ENCODE measurements around the gene TTC16.
"Not testable (repeated sequence)": the region's sequence is repeated elsewhere in the genome, so short reads cannot be mapped to it uniquely, and the experiment has no call there.

TTC16 gene

DNA sequence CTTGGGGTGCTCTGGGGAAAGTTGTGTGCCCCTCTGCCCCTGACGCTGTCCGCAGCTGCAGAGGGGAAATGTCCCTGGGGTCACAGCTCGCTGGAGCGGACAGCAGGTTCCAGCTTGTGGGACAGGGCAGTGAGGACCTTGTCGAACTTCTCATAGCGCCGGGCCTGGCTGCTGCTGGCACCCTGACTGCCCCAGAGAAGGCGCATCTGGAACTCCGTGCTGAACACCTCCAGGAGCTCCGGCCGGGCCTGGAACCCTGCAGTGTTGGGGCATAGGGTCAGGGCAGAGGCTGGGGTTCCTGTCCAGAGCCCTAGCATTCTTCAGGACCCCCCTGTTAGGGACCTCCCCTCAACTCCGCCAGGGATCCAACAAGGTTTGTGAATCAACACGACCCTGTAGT, 22.8 kb downstream of the TTC16 start:
- in situ Hi-C loops (cut with MboI; ENCODE audit: low sequenced_read_pairs), result loop anchor here (5.0 to 10.0 kb wide), 4 partner anchors 44 to 234 kb away; partner anchors contain the start of gene AK1

GRCh38 chr9:127739614-127740330, 23.9 kb downstream of the TTC16 start:
- in situ Hi-C loops (cut with MboI; ENCODE audit: low sequenced_read_pairs), result loop anchor here (5.0 to 10.0 kb wide), 4 partner anchors 43 to 235 kb away; partner anchors contain the start of gene AK1

GRCh38 chr9:127741831-127742434, 26.1 kb downstream of the TTC16 start:
- in situ Hi-C loops (cut with MboI; ENCODE audit: low sequenced_read_pairs), result no loop called here

DNA sequence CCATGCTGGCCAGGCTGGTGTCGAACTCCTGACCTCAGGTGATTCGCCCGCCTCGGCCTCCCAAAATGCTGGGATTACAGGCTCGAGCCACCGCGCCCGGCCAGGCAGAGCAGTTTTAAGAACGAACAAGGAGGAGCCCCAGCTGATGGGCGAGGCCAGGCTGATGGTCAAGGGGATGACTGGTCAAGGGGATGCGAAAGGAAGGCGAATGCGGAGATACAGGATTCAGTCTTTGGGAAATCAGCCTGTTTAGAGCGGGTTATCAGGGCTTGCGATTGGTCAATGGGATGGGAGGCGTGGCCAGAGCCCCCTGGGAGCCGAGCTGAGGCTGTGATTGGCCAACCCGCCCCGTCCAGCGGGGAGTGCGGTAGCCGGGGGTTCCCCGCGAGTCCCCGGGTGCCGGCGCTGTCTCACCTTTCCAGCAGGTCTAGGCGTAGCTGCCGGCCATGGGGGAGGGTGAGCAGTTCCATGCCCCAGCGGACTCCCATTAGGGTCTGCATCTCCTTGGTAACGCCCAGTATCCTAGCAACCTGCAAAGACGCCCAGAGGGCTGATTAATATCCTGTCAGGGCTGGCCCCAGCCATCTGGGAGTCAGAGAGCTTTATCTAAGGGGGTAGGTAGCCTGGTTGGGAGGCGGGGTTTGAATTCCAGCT, 26.7 kb downstream of the TTC16 start:
- in situ Hi-C loops (cut with MboI; ENCODE audit: low sequenced_read_pairs), result no loop called here

DNA sequence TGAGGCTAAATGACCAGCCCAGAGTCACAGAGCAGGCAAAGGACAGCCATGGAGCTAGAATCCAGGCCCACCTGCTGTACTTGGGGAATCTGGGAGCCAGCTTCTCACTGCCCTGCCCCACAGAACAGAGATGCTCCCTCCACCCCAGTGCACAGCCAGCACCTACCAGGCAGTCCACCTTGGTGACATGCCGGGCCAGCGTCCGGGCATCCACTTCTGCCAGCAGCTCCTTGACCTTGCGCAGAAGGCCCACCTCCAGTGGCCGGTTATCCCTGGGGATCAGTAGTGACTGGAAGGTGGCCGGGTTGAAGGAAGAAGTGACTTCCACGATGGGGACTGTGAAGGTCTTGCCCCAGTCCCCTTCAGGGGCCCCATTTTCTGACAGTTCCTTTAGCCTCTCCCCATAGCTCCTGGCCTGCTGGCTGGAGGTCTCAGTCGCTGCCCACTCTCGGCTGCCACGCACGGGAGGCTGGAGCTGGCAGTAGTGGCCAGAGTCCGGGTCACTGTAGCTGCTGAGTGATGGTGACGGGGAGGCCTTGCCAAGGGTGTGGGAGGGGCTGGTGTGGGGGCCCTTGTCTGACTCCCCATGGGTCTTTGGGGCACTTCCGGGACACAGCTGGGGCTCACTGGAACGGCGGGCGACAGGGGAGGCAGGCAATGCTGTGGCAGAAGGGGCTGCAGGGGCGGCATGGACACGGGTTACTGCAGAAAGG, 28.7 kb downstream of the TTC16 start:
- in situ Hi-C loops (cut with MboI; ENCODE audit: low sequenced_read_pairs), result no loop called here

GRCh38 chr9:127746959-127747569, 31.2 kb downstream of the TTC16 start:
- in situ Hi-C loops (cut with MboI; ENCODE audit: low sequenced_read_pairs), result no loop called here

DNA sequence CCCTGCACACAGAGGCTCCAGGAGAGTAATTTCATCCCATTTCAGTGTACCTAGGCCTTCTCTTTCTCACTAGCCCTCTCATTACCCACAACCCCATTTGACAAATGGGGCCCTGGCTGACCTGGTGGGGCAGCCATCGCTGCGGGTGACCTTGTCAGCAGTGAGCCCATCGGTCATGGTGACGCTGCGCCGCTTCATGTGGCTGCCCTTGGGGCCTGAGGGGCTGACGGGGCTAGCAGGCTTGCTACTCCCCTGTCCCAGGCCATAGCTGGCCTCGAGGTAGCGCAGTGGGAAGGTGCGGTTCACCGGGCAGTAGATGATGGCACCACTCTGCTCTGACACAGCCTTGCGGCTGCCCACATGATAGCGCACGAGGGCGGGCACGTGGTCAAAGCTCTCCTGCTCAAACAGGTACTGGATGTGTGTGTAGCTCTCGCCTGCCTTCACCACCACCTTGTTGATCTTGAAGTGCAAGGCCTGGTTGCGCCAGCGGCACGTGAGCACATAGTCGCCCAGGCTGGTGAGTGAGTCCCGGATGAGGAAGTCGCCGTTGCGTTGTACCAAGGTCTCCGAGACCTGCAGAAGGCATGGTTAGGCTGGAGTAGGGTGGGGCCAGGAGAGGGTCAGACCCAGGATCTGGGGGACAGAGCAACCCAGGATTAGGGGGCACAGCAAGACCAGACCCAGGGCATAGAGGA, 33.4 kb downstream of the TTC16 start:
- in situ Hi-C loops (cut with MboI; ENCODE audit: low sequenced_read_pairs), result no loop called here

GRCh38 chr9:127751269-127752054, 35.6 kb downstream of the TTC16 start:
- in situ Hi-C loops (cut with MboI; ENCODE audit: low sequenced_read_pairs), result no loop called here

GRCh38 chr9:127753148-127753547, 37.3 kb downstream of the TTC16 start:
- in situ Hi-C loops (cut with MboI; ENCODE audit: low sequenced_read_pairs), result no loop called here

DNA sequence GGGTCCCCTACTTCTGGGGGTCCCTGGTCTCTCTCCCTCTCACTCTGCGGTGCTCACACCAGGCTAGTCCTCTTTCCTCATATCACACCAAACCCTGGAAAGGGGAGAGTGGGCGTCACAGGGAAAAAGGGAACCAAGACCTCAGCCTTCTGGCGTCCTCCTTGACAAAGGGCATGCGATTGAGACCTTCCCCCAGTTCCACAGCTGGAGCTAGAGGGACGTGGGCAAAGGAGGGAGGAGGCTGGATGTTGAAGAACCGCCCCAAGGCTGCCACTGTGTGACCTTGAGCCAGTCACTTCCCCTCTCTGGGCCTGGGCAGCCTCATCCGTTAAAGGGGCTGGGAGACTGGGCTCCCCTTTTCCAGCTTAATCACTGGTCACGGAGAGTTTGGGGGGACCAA, 37.7 kb downstream of the TTC16 start:
- in situ Hi-C loops (cut with MboI; ENCODE audit: low sequenced_read_pairs), result no loop called here

GRCh38 chr9:127754099-127755060, 38.5 kb downstream of the TTC16 start:
- in situ Hi-C loops (cut with MboI; ENCODE audit: low sequenced_read_pairs), result no loop called here

- in situ Hi-C loops (cut with MboI; ENCODE audit: low sequenced_read_pairs), result no loop called here
Measured at GRCh38 chr9:127755061-127756060, 39.5 kb downstream of the TTC16 start.

GRCh38 chr9:127756233-127756632, 40.4 kb downstream of the TTC16 start:
- in situ Hi-C loops (cut with MboI; ENCODE audit: low sequenced_read_pairs), result no loop called here

DNA sequence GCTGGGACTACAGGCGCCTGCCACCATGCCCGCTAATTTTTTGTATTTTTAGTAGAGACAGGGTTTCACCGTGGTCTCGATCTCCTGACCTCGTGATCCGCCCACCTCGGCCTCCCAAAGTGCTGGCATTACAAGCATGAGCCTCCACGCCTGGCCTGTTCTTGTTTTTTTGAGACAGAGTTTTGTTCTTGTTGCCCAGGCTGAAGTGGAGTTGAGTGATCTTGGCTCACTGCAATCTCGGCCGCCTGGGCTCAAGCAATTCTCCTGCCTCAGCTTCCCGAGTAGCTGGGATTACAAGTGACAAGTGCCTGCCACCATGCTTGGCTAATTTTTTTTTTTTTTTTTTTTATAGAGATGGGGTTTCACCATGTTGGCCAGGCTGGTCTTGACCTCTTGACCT, 40.9 kb downstream of the TTC16 start:
- in situ Hi-C loops (cut with MboI; ENCODE audit: low sequenced_read_pairs), result not testable (repeated sequence)

DNA sequence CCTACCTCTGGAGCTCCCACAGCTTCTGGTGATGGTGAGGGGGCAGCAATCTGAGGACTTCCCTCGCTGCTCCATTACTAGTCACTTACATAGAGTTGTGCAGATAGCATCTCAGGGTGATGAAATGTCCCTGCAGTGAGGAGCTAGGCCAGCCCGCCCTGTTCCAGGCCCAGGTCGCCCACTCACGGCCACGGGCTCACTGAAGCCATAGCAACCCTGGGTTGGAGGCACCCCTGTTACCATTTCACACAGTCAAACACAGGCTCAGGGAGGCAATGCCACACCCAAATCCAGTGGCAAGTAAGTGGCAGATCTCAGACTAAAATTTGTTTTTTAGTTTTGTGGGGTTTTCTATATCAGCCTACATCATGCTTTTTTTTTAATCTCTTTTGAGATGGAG, 43.0 kb downstream of the TTC16 start:
- in situ Hi-C loops (cut with MboI; ENCODE audit: low sequenced_read_pairs), result no loop called here

DNA sequence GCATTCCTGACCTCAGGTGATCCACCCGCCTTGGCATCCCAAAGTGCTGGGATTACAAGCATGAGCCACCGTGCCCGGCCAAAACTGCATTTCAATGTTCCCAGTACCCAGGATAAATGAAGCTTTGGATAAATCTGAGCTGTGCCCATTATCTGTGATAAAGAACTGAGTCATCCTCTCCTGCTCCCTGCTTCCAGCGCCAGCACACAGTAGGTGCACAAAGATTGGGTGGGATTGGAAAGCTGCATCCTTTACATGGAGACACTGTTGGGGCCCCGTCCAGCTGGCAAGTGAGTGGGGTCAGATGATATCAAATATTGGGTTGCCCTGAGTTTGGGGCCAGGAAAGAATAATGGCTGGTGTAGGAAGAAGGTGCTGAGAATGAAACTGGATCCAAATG, 45.2 kb downstream of the TTC16 start:
- in situ Hi-C loops (cut with MboI; ENCODE audit: low sequenced_read_pairs), result no loop called here

DNA sequence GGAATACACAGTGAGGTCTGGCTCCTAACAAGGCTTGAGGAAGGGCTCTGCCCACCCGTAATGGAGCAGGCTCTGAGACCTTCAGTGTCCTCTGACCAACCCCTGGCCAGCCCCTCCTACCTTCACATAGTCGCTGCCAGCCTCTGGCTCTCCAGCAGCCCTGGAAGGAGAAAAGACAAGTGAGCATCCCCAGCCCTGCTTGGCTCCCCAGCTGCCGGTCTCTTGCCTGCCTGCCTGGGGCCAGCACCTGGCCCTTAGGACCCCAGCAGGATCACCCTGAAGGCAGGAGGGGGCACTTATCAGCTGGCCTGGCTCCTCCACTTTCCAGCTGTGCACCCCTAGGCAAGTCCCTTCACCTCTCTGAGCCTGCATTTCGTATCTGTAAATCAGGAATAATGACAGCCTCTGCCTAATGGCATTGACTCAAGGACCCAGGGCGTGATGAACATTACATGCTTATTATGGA, 45.6 kb downstream of the TTC16 start:
- in situ Hi-C loops (cut with MboI; ENCODE audit: low sequenced_read_pairs), result no loop called here
